A549 (cell line): ENCODE measurements around the gene LRIT2. TPM values are rescaled to one million over a fixed set of nuclear protein-coding genes. Genes with fewer than 3 reads are reported as not detected.

Source experiments
- ATAC-seq, 2 experiments: fragments of 200-7000 bp in 1 of 2; fragments of >200 bp in 1 of 2; cut with Nextera tagmentation in 1 of 2; cut with Tn5 transposase in 1 of 2; 3 replicates each; pipeline versions ENCODE4 v1.8.0 to v1.9.1; 2018 to 2020; ENCODE audit warnings: mild to moderate bottlenecking in 1 of 2, moderate library complexity in 1 of 2
- CTCF ChIA-PET: fragments of 300-600 bp; sonication (Branson Sonifier 250); formaldehyde crosslinking; extraction: SDS; loops from one replicate; lab custom pipeline; 2021; ENCODE audit warnings: antibody characterized with exemption, inconsistent platforms; lab: Yijun Ruan, JAX
- POLR2A ChIA-PET: fragments of 350-600 bp; formaldehyde crosslinking; extraction: SDS; loops from one replicate; lab custom pipeline; 2021; ENCODE audit warnings: antibody characterized with exemption, inconsistent platforms; lab: Yijun Ruan, JAX
- DNase-seq, 2 experiments: peaks; one replicate each; pipeline versions ENCODE4 v3.0.0 to v3.0.0-alpha.2; 2011 to 2016; ENCODE audit warnings: low read depth in 1 of 2, low spot score in 1 of 2
- FAIRE-seq: peaks from 2 replicates; lab custom pipeline; 2011; peaks lifted over from hg19 to GRCh38; lab: Jason Lieb, UNC
- H3K27ac ChIP-seq, 2 experiments: fragments of >200 bp; sonication (Bioruptor Twin); formaldehyde crosslinking; 3 replicates each; pipeline ENCODE4 v1.5.1; 2016 to 2017
- H3K4me1 ChIP-seq: fragments of >200 bp; sonication (Bioruptor Twin); formaldehyde crosslinking; 3 replicates; pipeline ENCODE4 v1.6.1; 2016
- H3K4me2 ChIP-seq: fragments of >200 bp; sonication (Bioruptor Twin); formaldehyde crosslinking; 3 replicates; pipeline ENCODE4 v1.6.1; 2016
- H3K4me3 ChIP-seq: fragments of >200 bp; sonication (Bioruptor Twin); formaldehyde crosslinking; 3 replicates; pipeline ENCODE4 v1.5.1; 2016
- H3K9me3 ChIP-seq: fragments of >200 bp; sonication (Bioruptor Twin); formaldehyde crosslinking; 3 replicates; pipeline ENCODE4 v1.6.1; 2016
- BHLHE40 ChIP-seq: IDR thresholded peaks from 2 replicates; pipeline ENCODE4 v1.6.1; 2012; ENCODE audit warnings: low read depth, low read length, inconsistent platforms
- CBX2 ChIP-seq: fragments of 200-600 bp; sonication (generic); IDR thresholded peaks from 2 replicates; pipeline ENCODE4 v1.6.1; 2016; ENCODE audit warnings: low read depth, mild to moderate bottlenecking, borderline replicate concordance
- CBX8 ChIP-seq: fragments of 200-600 bp; sonication (generic); IDR thresholded peaks from 2 replicates; pipeline ENCODE4 v1.6.1; 2016
- CHD4 ChIP-seq: fragments of 200-600 bp; sonication (generic); IDR thresholded peaks from 2 replicates; pipeline ENCODE4 v1.6.1; 2016; ENCODE audit warnings: antibody characterized with exemption, mild to moderate bottlenecking, borderline replicate concordance
- EHF ChIP-seq: fragments of 250-450 bp; sonication (Bioruptor Pico); IDR thresholded peaks from 2 replicates; pipeline ENCODE4 v1.5.0; 2020; ENCODE audit warnings: mild to moderate bottlenecking
- ESRRA ChIP-seq: fragments of 150-350 bp; IDR thresholded peaks from 2 replicates; pipeline ENCODE4 v1.6.1; 2014; ENCODE audit warnings: mild to moderate bottlenecking, low read length, borderline replicate concordance
- FOSB ChIP-seq: fragments of 250-450 bp; sonication (Bioruptor Pico); IDR thresholded peaks from 2 replicates; pipeline ENCODE4 v1.5.0; 2020; ENCODE audit warnings: mild to moderate bottlenecking, moderate library complexity
- FOSL2 ChIP-seq, 2 experiments: fragments of 450-650 bp in 1 of 2; fragments of >200 bp in 1 of 2; sonication (Bioruptor Twin) in 1 of 2; formaldehyde crosslinking; IDR thresholded peaks; 2 replicates each; pipeline versions ENCODE4 v1.5.0 to v1.6.1; 2016 to 2020; ENCODE audit warnings: mild to moderate bottlenecking in 1 of 2, moderate library complexity in 1 of 2
- FOXS1 ChIP-seq: fragments of 250-450 bp; sonication (Bioruptor Pico); IDR thresholded peaks from 2 replicates; pipeline ENCODE4 v1.5.0; 2020; ENCODE audit warnings: mild to moderate bottlenecking, moderate library complexity
- GATA3 ChIP-seq: IDR thresholded peaks from 2 replicates; pipeline ENCODE4 v1.6.1; 2012; ENCODE audit warnings: borderline replicate concordance
- HOXB13 ChIP-seq: fragments of 250-450 bp; sonication (Bioruptor Pico); IDR thresholded peaks from 2 replicates; pipeline ENCODE4 v1.5.0; 2020; ENCODE audit warnings: low read depth, mild to moderate bottlenecking, moderate library complexity
- JUN ChIP-seq, 2 experiments: fragments of >200 bp; sonication (Bioruptor Twin); formaldehyde crosslinking; IDR thresholded peaks; 2 replicates in 1 of 2; 3 replicates in 1 of 2; pipeline ENCODE4 v1.6.1; 2016 to 2017
- KDM5A ChIP-seq: fragments of 200-600 bp; sonication (generic); IDR thresholded peaks from 2 replicates; pipeline ENCODE4 v1.6.1; 2016; ENCODE audit warnings: antibody characterized with exemption, mild to moderate bottlenecking
- MAZ ChIP-seq: fragments of 150-350 bp; IDR thresholded peaks from 2 replicates; pipeline ENCODE4 v1.6.1; 2014; ENCODE audit warnings: antibody characterized with exemption, low read depth, low read length, borderline replicate concordance
- NFE2L2 ChIP-seq: fragments of 150-350 bp; conservative IDR thresholded peaks from 2 replicates; pipeline ENCODE4 v1.6.1; 2014; ENCODE audit warnings: low read length
- NPAS2 ChIP-seq: fragments of 250-450 bp; sonication (Bioruptor Pico); IDR thresholded peaks from 2 replicates; pipeline ENCODE4 v1.8.0; 2022; ENCODE audit warnings: mild to moderate bottlenecking, moderate library complexity, borderline replicate concordance
- NR3C1 ChIP-seq: fragments of >200 bp; sonication (Bioruptor Twin); formaldehyde crosslinking; IDR thresholded peaks from 3 replicates; pipeline ENCODE4 v1.6.1; 2017
- POLR2A ChIP-seq: IDR thresholded peaks from 2 replicates; pipeline ENCODE4 v1.6.1; 2012; ENCODE audit warnings: mild to moderate bottlenecking, low read length
- RARB ChIP-seq: fragments of 250-450 bp; sonication (Bioruptor Pico); IDR thresholded peaks from 2 replicates; pipeline ENCODE4 v1.8.0; 2021; ENCODE audit warnings: mild to moderate bottlenecking, moderate library complexity
- RCOR1 ChIP-seq: fragments of 150-350 bp; IDR thresholded peaks from 2 replicates; pipeline ENCODE4 v1.6.1; 2014; ENCODE audit warnings: antibody characterized with exemption, low read length, low read depth
- SREBF2 ChIP-seq: fragments of 450-650 bp; IDR thresholded peaks from 2 replicates; pipeline ENCODE4 v1.6.1; 2014; ENCODE audit warnings: mild to moderate bottlenecking, moderate library complexity
- TFCP2L1 ChIP-seq: fragments of 250-450 bp; sonication (Bioruptor Pico); IDR thresholded peaks from 2 replicates; pipeline ENCODE4 v1.5.0; 2021; ENCODE audit warnings: mild to moderate bottlenecking
- ZSCAN20 ChIP-seq: fragments of 250-450 bp; sonication (Bioruptor Pico); IDR thresholded peaks from 2 replicates; pipeline ENCODE4 v1.8.0; 2022; ENCODE audit warnings: mild to moderate bottlenecking, moderate library complexity
- WGBS: methylation state at CpG from one replicate; pipeline ENCODE4 v1.1.6; 2017; ENCODE audit errors: missing lambda C conversion rate; 5-methylcytosine and 5-hydroxymethylcytosine counted together
- polyA plus RNA-seq, 4 experiments: library from polyadenylated mRNA; depleted of rRNA in 3 of 4; stranded (reverse); fragments of >200 nt; fragmentation: RNase III in 1 of 4; extraction: RNeasy Plus Mini Kit Qiagen cat#74134 plus additional on column Dnase treatment in 1 of 4; gene quantifications; 2 replicates in 3 of 4; 3 replicates in 1 of 4; pipeline ENCODE4 v1.2.3, GENCODE V29; 2011 to 2017
- TF ChIP-seq, protein P1 (sequence below): IDR thresholded peaks from 2 replicates; pipeline ENCODE4 v1.6.1; 2012
- TF ChIP-seq, protein P2 (sequence below): fragments of 250-450 bp; sonication (Bioruptor Pico); IDR thresholded peaks from 2 replicates; pipeline ENCODE4 v1.5.0; 2020; ENCODE audit warnings: low read depth, mild to moderate bottlenecking, moderate library complexity
- TF ChIP-seq, protein P3 (sequence below): fragments of >200 bp; sonication (Bioruptor Twin); formaldehyde crosslinking; IDR thresholded peaks from 3 replicates; pipeline ENCODE4 v1.5.1; 2016
- TF ChIP-seq, protein P4 (sequence below): fragments of 450-650 bp; IDR thresholded peaks from 2 replicates; pipeline ENCODE4 v1.6.1; 2014; ENCODE audit warnings: antibody characterized with exemption
- TF ChIP-seq, protein P5 (sequence below): fragments of >200 bp; sonication (Bioruptor Twin); formaldehyde crosslinking; IDR thresholded peaks from 2 replicates; pipeline ENCODE4 v1.6.1; 2016
- TF ChIP-seq, protein P6 (sequence below): IDR thresholded peaks from 2 replicates; pipeline ENCODE4 v1.6.1; 2012; ENCODE audit warnings: low read depth, borderline replicate concordance

The LRIT2 gene
- polyA plus RNA-seq, 2 of the 4 experiments (the other 2 are of a cell fraction), result not detected

DNA sequence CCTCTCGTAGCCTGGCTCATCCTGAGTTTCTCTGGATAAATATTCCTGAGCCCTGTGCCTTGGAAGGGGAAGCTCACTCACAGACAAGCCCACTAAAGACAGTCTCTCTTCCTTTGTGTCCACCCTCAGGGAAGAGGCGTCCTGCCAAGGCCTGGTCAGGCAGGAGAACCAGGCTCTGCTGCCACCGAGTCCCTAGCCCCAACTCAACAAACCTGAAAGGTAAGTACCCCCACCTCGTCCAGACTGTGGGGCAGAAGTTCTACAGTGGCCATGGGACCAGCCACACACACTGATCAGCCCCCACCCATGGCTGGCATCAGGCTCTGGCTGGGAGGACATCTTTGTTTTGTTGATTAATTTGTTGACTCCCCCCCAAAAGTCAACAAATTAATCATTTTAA is 49.0 kb downstream of the LRIT2 start:
- ATAC-seq (no peak), DNase-seq (no peak), FAIRE-seq (no peak)
- Histone ChIP-seq H3K27ac (no peak overlapping the region), H3K4me1 (no peaks in the 10 kb centered on the region; the same call in 2 of the 3 replicates), H3K4me3 (no peak overlapping the region), H3K4me2 (no peak overlapping the region), H3K9me3 (no peaks in the 10 kb centered on the region)
- WGBS, result 60% methylated on average over 1 of the region's 4 CpGs
- ChIA-PET POLR2A (no interaction called here), CTCF (no interaction called here)
- no peak for TF ChIP-seq BHLHE40
- no peak for TF ChIP-seq EHF (CRISPR knock-in tag)
- no peak for TF ChIP-seq RCOR1
- no peak for TF ChIP-seq GATA3
- TF ChIP-seq HOXB13, result no peak
- TF ChIP-seq, protein P1, sequence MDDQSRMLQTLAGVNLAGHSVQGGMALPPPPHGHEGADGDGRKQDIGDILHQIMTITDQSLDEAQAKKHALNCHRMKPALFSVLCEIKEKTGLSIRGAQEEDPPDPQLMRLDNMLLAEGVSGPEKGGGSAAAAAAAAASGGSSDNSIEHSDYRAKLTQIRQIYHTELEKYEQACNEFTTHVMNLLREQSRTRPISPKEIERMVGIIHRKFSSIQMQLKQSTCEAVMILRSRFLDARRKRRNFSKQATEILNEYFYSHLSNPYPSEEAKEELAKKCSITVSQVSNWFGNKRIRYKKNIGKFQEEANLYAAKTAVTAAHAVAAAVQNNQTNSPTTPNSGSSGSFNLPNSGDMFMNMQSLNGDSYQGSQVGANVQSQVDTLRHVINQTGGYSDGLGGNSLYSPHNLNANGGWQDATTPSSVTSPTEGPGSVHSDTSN, result no peak
- no peak for TF ChIP-seq FOSL2 (IDR thresholded peaks at IDR 0.05)
- no peak for TF ChIP-seq FOSL2 (CRISPR knock-in tag; IDR thresholded peaks at IDR 0.05)
- TF ChIP-seq NR3C1, result no peak
- TF ChIP-seq, protein P2, sequence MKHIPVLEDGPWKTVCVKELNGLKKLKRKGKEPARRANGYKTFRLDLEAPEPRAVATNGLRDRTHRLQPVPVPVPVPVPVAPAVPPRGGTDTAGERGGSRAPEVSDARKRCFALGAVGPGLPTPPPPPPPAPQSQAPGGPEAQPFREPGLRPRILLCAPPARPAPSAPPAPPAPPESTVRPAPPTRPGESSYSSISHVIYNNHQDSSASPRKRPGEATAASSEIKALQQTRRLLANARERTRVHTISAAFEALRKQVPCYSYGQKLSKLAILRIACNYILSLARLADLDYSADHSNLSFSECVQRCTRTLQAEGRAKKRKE (CRISPR knock-in tag), result no peak
- TF ChIP-seq NFE2L2, result no peak
- TF ChIP-seq, protein P3, sequence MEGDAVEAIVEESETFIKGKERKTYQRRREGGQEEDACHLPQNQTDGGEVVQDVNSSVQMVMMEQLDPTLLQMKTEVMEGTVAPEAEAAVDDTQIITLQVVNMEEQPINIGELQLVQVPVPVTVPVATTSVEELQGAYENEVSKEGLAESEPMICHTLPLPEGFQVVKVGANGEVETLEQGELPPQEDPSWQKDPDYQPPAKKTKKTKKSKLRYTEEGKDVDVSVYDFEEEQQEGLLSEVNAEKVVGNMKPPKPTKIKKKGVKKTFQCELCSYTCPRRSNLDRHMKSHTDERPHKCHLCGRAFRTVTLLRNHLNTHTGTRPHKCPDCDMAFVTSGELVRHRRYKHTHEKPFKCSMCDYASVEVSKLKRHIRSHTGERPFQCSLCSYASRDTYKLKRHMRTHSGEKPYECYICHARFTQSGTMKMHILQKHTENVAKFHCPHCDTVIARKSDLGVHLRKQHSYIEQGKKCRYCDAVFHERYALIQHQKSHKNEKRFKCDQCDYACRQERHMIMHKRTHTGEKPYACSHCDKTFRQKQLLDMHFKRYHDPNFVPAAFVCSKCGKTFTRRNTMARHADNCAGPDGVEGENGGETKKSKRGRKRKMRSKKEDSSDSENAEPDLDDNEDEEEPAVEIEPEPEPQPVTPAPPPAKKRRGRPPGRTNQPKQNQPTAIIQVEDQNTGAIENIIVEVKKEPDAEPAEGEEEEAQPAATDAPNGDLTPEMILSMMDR, result no peak
- TF ChIP-seq SREBF2, result no peak
- TF ChIP-seq NPAS2 (CRISPR knock-in tag), result no peak
- TF ChIP-seq KDM5A, result no peak
- no peak for TF ChIP-seq FOXS1 (CRISPR knock-in tag)
- TF ChIP-seq ZSCAN20 (CRISPR knock-in tag), result no peak
- TF ChIP-seq CHD4, result no peak
- TF ChIP-seq, protein P4, sequence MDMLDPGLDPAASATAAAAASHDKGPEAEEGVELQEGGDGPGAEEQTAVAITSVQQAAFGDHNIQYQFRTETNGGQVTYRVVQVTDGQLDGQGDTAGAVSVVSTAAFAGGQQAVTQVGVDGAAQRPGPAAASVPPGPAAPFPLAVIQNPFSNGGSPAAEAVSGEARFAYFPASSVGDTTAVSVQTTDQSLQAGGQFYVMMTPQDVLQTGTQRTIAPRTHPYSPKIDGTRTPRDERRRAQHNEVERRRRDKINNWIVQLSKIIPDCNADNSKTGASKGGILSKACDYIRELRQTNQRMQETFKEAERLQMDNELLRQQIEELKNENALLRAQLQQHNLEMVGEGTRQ, result no peak
- no peak for TF ChIP-seq JUN (IDR thresholded peaks at IDR 0.05)

DNA sequence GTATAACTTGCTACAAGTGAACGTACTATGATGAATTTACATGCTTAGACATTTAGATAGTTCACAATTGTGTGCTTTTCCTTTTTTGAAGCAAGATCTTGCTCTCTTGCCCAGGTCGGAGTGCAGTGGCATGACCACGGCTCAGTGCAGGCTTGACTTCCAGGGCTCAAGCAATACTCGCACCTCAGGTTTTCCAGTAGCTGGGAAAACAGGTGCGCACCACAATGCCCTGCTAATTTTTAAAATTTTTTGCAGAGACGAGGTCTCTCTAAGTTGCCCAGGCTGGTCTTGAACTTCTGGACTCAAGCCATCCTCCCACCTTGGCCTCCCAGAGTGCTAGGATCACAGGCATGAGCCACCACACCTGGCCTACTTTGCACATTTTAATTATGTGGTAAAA is 49.9 kb downstream of the LRIT2 start:
- ATAC-seq, result no peak

DNA sequence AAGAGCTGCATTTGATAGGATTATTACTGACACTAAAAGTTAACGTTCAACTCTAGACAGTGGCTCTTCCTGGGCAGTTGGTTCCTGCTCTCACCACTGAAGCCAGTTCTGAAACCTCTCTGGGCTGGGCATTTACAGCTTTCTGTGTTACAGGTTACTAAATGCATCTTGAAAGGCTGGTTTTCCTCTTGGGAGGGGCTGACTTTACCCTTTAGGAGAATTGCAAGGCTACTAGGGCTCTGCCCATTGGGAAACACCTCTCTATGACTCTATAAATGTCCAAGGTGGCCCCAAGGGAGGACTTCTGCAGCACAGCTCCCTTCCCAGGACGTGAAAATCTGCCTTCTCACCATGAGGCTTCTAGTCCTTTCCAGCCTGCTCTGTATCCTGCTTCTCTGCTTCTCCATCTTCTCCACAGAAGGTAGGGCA is 51.8 kb downstream of the LRIT2 start, which contains the start of gene GPR15LG:
Gene GPR15LG (plus strand): TSS at position 301 of the 429 bp plus-strand sequence. CDS start 51 bp downstream, at position 352.
- ATAC-seq (no peak), FAIRE-seq (no peak), DNase-seq (no peak)
- no peaks in the 10 kb centered on the region for H3K4me1 ChIP-seq
- 50% methylated on average over 2 of the region's 2 CpGs for WGBS
- no peak for TF ChIP-seq CBX8
- TF ChIP-seq, protein P1, result no peak
- no peak for TF ChIP-seq KDM5A
- TF ChIP-seq JUN (IDR thresholded peaks at IDR 0.05), result no peak
- no peak for TF ChIP-seq CBX2
- TF ChIP-seq FOSB (CRISPR knock-in tag), result no peak
- TF ChIP-seq RARB (CRISPR knock-in tag), result no peak
- no peak for TF ChIP-seq MAZ
- TF ChIP-seq, protein P5, sequence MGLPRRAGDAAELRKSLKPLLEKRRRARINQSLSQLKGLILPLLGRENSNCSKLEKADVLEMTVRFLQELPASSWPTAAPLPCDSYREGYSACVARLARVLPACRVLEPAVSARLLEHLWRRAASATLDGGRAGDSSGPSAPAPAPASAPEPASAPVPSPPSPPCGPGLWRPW, result no peak
- TF ChIP-seq TFCP2L1 (CRISPR knock-in tag), result no peak
- no peak for TF ChIP-seq NPAS2 (CRISPR knock-in tag)
- TF ChIP-seq NFE2L2, result no peak
- TF ChIP-seq, protein P6, sequence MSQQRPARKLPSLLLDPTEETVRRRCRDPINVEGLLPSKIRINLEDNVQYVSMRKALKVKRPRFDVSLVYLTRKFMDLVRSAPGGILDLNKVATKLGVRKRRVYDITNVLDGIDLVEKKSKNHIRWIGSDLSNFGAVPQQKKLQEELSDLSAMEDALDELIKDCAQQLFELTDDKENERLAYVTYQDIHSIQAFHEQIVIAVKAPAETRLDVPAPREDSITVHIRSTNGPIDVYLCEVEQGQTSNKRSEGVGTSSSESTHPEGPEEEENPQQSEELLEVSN, result no peak
- TF ChIP-seq ESRRA, result no peak
- no peak within 1 kb of the TSS for H3K4me3 ChIP-seq
- H3K27ac ChIP-seq, result no peak within 1 kb of the TSS
- ChIA-PET CTCF (interaction anchor here (0.5 kb wide), 1 partner anchor 8 kb away, joined by 3 read pairs; no protein-coding TSS in a partner anchor), POLR2A (no interaction called here)
- no peak within 1 kb of the TSS for H3K4me2 ChIP-seq
- no peaks in the 10 kb centered on the region for H3K9me3 ChIP-seq

More for the DNA sequence above, 49.9 kb downstream of the LRIT2 start:
- ChIA-PET POLR2A (no interaction called here), CTCF (no interaction called here)
- TF ChIP-seq POLR2A, result no peak
- no peak for TF ChIP-seq FOSB (CRISPR knock-in tag)
- TF ChIP-seq ESRRA, result no peak
- 70% methylated on average over 6 of the region's 6 CpGs for WGBS
- no peaks in the 10 kb centered on the region for H3K9me3 ChIP-seq
- DNase-seq (no peak), FAIRE-seq (no peak)
- H3K4me1 ChIP-seq, result no peaks in the 10 kb centered on the region; the same call in 2 of the 3 replicates
- no peak overlapping the region for H3K4me2 ChIP-seq
- no peak overlapping the region for H3K4me3 ChIP-seq
- no peak overlapping the region for H3K27ac ChIP-seq
